Measurements from ENCODE around the gene RPP21. TPM values are rescaled to one million over a fixed set of nuclear protein-coding genes. Genes with fewer than 3 reads are reported as not detected.

The RPP21 gene
- 152 TPM for total RNA-seq

DNA sequence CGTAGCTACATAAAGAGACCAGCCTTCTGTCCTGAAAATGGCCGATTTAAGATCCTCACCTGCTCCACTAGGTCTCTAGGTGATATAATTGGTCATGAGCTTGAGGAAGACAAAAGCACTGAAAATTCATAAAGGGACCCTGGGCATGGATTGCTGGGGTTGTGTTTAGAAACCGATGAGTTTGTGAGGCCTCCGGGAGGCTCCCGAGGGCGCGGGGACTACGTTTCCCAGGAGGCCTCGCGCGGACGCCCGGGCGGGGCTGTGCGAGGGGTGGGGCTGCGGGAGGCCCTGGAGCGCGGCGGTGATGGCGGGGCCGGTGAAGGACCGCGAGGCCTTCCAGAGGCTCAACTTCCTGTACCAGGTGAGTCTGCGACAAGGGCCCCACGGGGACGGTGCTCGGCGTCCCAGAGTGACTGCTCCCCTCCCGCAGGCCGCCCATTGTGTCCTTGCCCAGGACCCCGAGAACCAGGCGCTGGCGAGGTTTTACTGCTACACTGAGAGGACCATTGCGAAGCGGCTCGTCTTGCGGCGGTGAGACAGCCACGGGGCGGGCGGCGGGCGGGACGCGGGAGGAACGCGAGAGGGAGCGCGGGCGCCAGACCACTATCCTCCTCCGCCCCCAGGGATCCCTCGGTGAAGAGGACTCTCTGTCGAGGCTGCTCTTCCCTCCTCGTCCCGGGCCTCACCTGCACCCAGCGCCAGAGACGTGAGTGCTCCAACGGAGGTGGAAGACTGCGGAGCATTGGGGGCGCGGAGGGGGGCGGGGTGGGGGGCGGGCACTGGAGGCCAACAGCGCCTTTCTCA, at the start of gene RPP21:
RPP21 (plus strand) TSS at position 289 of the 804 bp plus-strand sequence; CDS start at position 305, 16 bp downstream.
- peak within 1 kb of the TSS; percentile 93 for H3K27ac ChIP-seq
- peak within 1 kb of the TSS; percentile 72 to 88 for H3K4me3 ChIP-seq
- H3K4me1 ChIP-seq: peaks cover 10% of the 10 kb centered on the region
- DNase-seq (ENCODE audit: extremely low spot score in 2 of 2): no peak
- H3K9me3 ChIP-seq: no peaks in the 10 kb centered on the region
- H3K27me3 ChIP-seq: no peaks in the 10 kb centered on the region
- peaks cover 0 to 28% of the 10 kb centered on the region in 2 donors for H3K36me3 ChIP-seq
- intact Hi-C loops (cut with DNase I): no loop called here
- TF ChIP-seq POLR2A (IDR thresholded peaks at IDR 0.05) (peak in 1 of 2 donors; percentile 65), POLR2AphosphoS5 (IDR thresholded peaks at IDR 0.05; ENCODE audit: insufficient read depth in 1 of 2, low read depth in 1 of 2) (peak; percentile 62 to 94)
- TF ChIP-seq, protein P1, sequence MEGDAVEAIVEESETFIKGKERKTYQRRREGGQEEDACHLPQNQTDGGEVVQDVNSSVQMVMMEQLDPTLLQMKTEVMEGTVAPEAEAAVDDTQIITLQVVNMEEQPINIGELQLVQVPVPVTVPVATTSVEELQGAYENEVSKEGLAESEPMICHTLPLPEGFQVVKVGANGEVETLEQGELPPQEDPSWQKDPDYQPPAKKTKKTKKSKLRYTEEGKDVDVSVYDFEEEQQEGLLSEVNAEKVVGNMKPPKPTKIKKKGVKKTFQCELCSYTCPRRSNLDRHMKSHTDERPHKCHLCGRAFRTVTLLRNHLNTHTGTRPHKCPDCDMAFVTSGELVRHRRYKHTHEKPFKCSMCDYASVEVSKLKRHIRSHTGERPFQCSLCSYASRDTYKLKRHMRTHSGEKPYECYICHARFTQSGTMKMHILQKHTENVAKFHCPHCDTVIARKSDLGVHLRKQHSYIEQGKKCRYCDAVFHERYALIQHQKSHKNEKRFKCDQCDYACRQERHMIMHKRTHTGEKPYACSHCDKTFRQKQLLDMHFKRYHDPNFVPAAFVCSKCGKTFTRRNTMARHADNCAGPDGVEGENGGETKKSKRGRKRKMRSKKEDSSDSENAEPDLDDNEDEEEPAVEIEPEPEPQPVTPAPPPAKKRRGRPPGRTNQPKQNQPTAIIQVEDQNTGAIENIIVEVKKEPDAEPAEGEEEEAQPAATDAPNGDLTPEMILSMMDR (IDR thresholded peaks at IDR 0.05): no peak

DNA sequence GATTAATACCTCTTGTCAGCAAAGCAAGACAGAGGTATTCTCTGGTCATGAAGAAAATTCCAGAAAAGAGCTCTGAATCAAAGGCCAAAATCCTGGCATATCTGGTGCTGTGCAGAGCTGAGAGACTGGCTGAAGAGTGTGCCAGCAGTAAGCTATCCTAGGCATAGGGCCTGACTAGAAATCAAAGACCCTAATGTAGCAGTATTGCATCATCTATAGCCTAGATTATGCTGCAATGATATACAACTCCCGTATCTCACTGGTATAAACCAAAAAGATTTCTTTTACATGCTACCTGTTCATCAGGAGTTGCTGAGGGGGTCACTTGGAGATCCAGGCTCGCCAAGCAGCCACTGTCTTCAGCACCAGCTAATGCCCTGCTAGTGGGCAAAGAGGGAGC, 49.1 kb upstream of the RPP21 start:
- TF ChIP-seq POLR2AphosphoS5 (IDR thresholded peaks at IDR 0.05; ENCODE audit: insufficient read depth in 1 of 2, low read depth in 1 of 2): no peak
- TF ChIP-seq, protein P1 (IDR thresholded peaks at IDR 0.05): no peak
- no peak for TF ChIP-seq POLR2A (IDR thresholded peaks at IDR 0.05)
- Histone ChIP-seq H3K36me3 (peaks cover 3 to 28% of the 10 kb centered on the region in 2 donors), H3K27ac (no peak overlapping the region), H3K4me1 (no peaks in the 10 kb centered on the region), H3K9me3 (no peaks in the 10 kb centered on the region), H3K4me3 (no peak overlapping the region), H3K27me3 (no peaks in the 10 kb centered on the region)
- no peak for DNase-seq (ENCODE audit: extremely low spot score in 2 of 2)
- intact Hi-C loops (cut with DNase I): no loop called here

DNA sequence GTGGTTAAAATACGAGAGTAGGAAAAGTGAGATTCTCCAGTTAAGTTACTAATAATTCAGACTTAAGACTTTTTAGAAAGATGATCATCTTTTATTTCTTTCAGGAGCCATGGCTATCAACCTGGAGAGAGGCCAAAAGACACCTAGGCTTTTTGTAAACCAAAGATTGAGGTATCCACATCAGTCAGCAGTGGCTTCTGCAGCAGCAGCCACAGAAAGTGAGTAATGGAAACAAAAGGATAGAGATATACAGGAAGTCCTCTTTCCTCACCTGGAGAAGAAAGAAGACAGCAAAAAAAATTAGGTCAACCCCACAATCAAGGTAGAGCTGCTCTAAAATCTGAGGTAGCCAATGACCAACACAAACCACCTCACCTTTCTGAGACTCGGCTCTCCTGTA, 41.0 kb upstream of the RPP21 start:
- Histone ChIP-seq H3K9me3 (no peaks in the 10 kb centered on the region), H3K27me3 (no peaks in the 10 kb centered on the region), H3K36me3 (peaks cover 0 to 4% of the 10 kb centered on the region in 2 donors), H3K4me1 (no peaks in the 10 kb centered on the region), H3K27ac (no peak overlapping the region), H3K4me3 (no peak overlapping the region)
- intact Hi-C loops (cut with DNase I): no loop called here
- TF ChIP-seq POLR2AphosphoS5 (IDR thresholded peaks at IDR 0.05; ENCODE audit: insufficient read depth in 1 of 2, low read depth in 1 of 2): no peak
- TF ChIP-seq POLR2A (IDR thresholded peaks at IDR 0.05): no peak
- DNase-seq (ENCODE audit: extremely low spot score in 2 of 2): no peak

- Histone ChIP-seq H3K27me3 (no peaks in the 10 kb centered on the region), H3K36me3 (peaks cover 0 to 7% of the 10 kb centered on the region in 2 donors), H3K4me1 (no peaks in the 10 kb centered on the region), H3K27ac (no peak overlapping the region), H3K4me3 (no peak overlapping the region), H3K9me3 (no peaks in the 10 kb centered on the region)
- TF ChIP-seq, protein P1 (IDR thresholded peaks at IDR 0.05): no peak
- intact Hi-C loops (cut with DNase I): no loop called here
- DNase-seq (ENCODE audit: extremely low spot score in 2 of 2): no peak
Observed at GRCh38 chr6:30311101-30311500, 33.9 kb upstream of the RPP21 start.

GRCh38 chr6:30311671-30312070, 33.3 kb upstream of the RPP21 start:
- no peak overlapping the region for H3K4me3 ChIP-seq
- H3K27me3 ChIP-seq: no peaks in the 10 kb centered on the region
- TF ChIP-seq POLR2AphosphoS5 (IDR thresholded peaks at IDR 0.05; ENCODE audit: insufficient read depth in 1 of 2, low read depth in 1 of 2) (no peak), POLR2A (IDR thresholded peaks at IDR 0.05) (no peak)
- TF ChIP-seq, protein P1 (IDR thresholded peaks at IDR 0.05): no peak
- no peaks in the 10 kb centered on the region for H3K9me3 ChIP-seq
- H3K27ac ChIP-seq: no peak overlapping the region
- no peak for DNase-seq (ENCODE audit: extremely low spot score in 2 of 2)
- intact Hi-C loops (cut with DNase I): no loop called here
- no peaks in the 10 kb centered on the region for H3K4me1 ChIP-seq
- peaks cover 0 to 7% of the 10 kb centered on the region in 2 donors for H3K36me3 ChIP-seq
